ENCODE measurements around the gene FKBP1A. TPM values are rescaled to one million over a fixed set of nuclear protein-coding genes. Genes with fewer than 3 reads are reported as not detected.

FKBP1A gene
- polyA plus RNA-seq, 12 donors: 235 to 628 (median 298) TPM

GRCh38 chr20:1322511-1323245 is 70.2 kb downstream of the FKBP1A start:
- DNase-seq: no peak

DNA sequence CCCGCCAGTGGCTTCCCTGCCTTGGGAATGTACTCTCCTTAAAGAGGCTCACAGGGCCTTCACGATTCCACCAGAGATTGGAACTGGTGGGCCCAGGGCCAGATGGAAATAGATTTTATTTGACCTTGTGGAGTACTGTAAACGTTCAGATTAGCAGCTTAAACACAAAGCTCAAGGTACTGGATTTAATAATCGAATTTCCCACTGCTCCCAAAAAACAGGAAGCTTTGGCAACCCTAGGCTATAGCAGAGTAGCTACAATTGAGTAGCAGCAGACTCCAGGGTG is 71.3 kb downstream of the FKBP1A start:
- no peak for DNase-seq

- DNase-seq: no peak
Observed at GRCh38 chr20:1320902-1321653, 71.8 kb downstream of the FKBP1A start.

- no peak for DNase-seq
Observed at GRCh38 chr20:1320016-1320415, 72.8 kb downstream of the FKBP1A start.

- DNase-seq: no peak
Observed at GRCh38 chr20:1319462-1319861, 73.4 kb downstream of the FKBP1A start.

- DNase-seq: no peak
Observed at GRCh38 chr20:1319051-1319450, 73.8 kb downstream of the FKBP1A start.

Other genes with a start within 250 kb of the FKBP1A start
- 1 to 10 TPM in 10 of 12 donors, not detected in 2; 1.7 to 6.1 (median 3.2) TPM for gene TMEM74B, start 208.1 kb downstream of the FKBP1A start, polyA plus RNA-seq (ENCODE audit: insufficient read length in 12 of 12)
- under 1 TPM in 10 of 12 donors, not detected in 2; 0.23 to 0.63 (median 0.47) TPM for gene C20orf202, start 189.6 kb downstream of the FKBP1A start, polyA plus RNA-seq (ENCODE audit: insufficient read length in 12 of 12)
- gene RAD21L1, start 167.0 kb downstream of the FKBP1A start, polyA plus RNA-seq (ENCODE audit: insufficient read length in 12 of 12): under 1 TPM in 2 of 12 donors, not detected in 10; 0.13 to 0.15 TPM
- gene SNPH, start 126.8 kb downstream of the FKBP1A start, polyA plus RNA-seq (ENCODE audit: insufficient read length in 12 of 12): 10 to 100 TPM in 1 of 12 donors, 1 to 10 TPM in 10, not detected in 1; 3.7 to 10.4 (median 5.4) TPM
- gene SDCBP2, start 63.9 kb downstream of the FKBP1A start, polyA plus RNA-seq (ENCODE audit: insufficient read length in 12 of 12): 1 to 10 TPM in 11 of 12 donors, not detected in 1; 1.3 to 8.0 (median 1.8) TPM
- 10 to 100 TPM in 11 of 12 donors, not detected in 1; 61.3 to 75.1 (median 66.6) TPM for gene NSFL1C, start 73.8 kb upstream of the FKBP1A start, polyA plus RNA-seq (ENCODE audit: insufficient read length in 12 of 12)
- gene SIRPB2, start 98.4 kb upstream of the FKBP1A start, polyA plus RNA-seq (ENCODE audit: insufficient read length in 12 of 12): 1 to 10 TPM in 9 of 12 donors, under 1 TPM in 1, not detected in 2; 0.84 to 4.1 (median 1.5) TPM
- under 1 TPM in 1 of 12 donors, not detected in 11; 0.12 TPM for gene SIRPD, start 164.7 kb upstream of the FKBP1A start, polyA plus RNA-seq (ENCODE audit: insufficient read length in 12 of 12)
- gene SIRPB1, start 227.0 kb upstream of the FKBP1A start, polyA plus RNA-seq (ENCODE audit: insufficient read length in 12 of 12): 1 to 10 TPM in 7 of 12 donors, under 1 TPM in 3, not detected in 2; 0.50 to 3.0 (median 1.2) TPM

Data from muscle of arm (tissue), 12 donors.